COLO829 (cell line): ENCODE results near the gene DIAPH3.
A peak's percentile ranks its signal among the peaks of the same experiment; 100 is the strongest.

Source experiments
- DNase-seq: peaks from one replicate; pipeline ENCODE4 v3.0.0; 2012; ENCODE audit warnings: low spot score

Gene DIAPH3

GRCh38 chr13:59963383-59963782 lies 200.3 kb downstream of the DIAPH3 start:
- no peak for DNase-seq

GRCh38 chr13:59962343-59962742 lies 201.4 kb downstream of the DIAPH3 start:
- DNase-seq, result no peak

- DNase-seq, result peak; percentile 29
Observed at GRCh38 chr13:59960683-59961082, 203.0 kb downstream of the DIAPH3 start.

- no peak for DNase-seq
Observed at GRCh38 chr13:59957438-59957837, 206.3 kb downstream of the DIAPH3 start.

- no peak for DNase-seq
Observed at GRCh38 chr13:59954601-59955000, 209.1 kb downstream of the DIAPH3 start.

GRCh38 chr13:59951011-59951410 lies 212.7 kb downstream of the DIAPH3 start:
- DNase-seq, result no peak

GRCh38 chr13:59950266-59950665 lies 213.5 kb downstream of the DIAPH3 start:
- no peak for DNase-seq

- no peak for DNase-seq
Observed at GRCh38 chr13:59948686-59949085, 215.0 kb downstream of the DIAPH3 start.

GRCh38 chr13:59946944-59947343 lies 216.8 kb downstream of the DIAPH3 start:
- no peak for DNase-seq

- no peak for DNase-seq
Observed at GRCh38 chr13:59931621-59932020, 232.1 kb downstream of the DIAPH3 start.

- no peak for DNase-seq
Observed at GRCh38 chr13:59924256-59924655, 239.5 kb downstream of the DIAPH3 start.

- no peak for DNase-seq
Observed at GRCh38 chr13:59915252-59915651, 248.5 kb downstream of the DIAPH3 start.

- no peak for DNase-seq
Observed at GRCh38 chr13:59914556-59914955, 249.2 kb downstream of the DIAPH3 start.

- peak; percentile 16 for DNase-seq
Observed at GRCh38 chr13:59906413-59907049, 257.2 kb downstream of the DIAPH3 start.

GRCh38 chr13:59901191-59901590 lies 262.5 kb downstream of the DIAPH3 start:
- DNase-seq, result no peak

GRCh38 chr13:59898066-59898465 lies 265.7 kb downstream of the DIAPH3 start:
- no peak for DNase-seq

- DNase-seq, result no peak
Observed at GRCh38 chr13:59893266-59893665, 270.5 kb downstream of the DIAPH3 start.

- DNase-seq, result no peak
Observed at GRCh38 chr13:59891053-59891452, 272.7 kb downstream of the DIAPH3 start.

- no peak for DNase-seq
Observed at GRCh38 chr13:59890054-59890453, 273.7 kb downstream of the DIAPH3 start.

- DNase-seq, result no peak
Observed at GRCh38 chr13:59888408-59888807, 275.3 kb downstream of the DIAPH3 start.

- no peak for DNase-seq
Observed at GRCh38 chr13:59885076-59885475, 278.7 kb downstream of the DIAPH3 start.

GRCh38 chr13:59883885-59884284 lies 279.8 kb downstream of the DIAPH3 start:
- no peak for DNase-seq

GRCh38 chr13:59880468-59880867 lies 283.3 kb downstream of the DIAPH3 start:
- DNase-seq, result peak; percentile 13

- no peak for DNase-seq
Observed at GRCh38 chr13:59879281-59879680, 284.4 kb downstream of the DIAPH3 start.

- DNase-seq, result no peak
Observed at GRCh38 chr13:59877933-59878332, 285.8 kb downstream of the DIAPH3 start.
